ENCODE results near the gene C16orf92.
"Not testable (repeated sequence)": the region's sequence is repeated elsewhere in the genome, so short reads cannot be mapped to it uniquely, and the experiment has no call there.

C16orf92 gene

DNA sequence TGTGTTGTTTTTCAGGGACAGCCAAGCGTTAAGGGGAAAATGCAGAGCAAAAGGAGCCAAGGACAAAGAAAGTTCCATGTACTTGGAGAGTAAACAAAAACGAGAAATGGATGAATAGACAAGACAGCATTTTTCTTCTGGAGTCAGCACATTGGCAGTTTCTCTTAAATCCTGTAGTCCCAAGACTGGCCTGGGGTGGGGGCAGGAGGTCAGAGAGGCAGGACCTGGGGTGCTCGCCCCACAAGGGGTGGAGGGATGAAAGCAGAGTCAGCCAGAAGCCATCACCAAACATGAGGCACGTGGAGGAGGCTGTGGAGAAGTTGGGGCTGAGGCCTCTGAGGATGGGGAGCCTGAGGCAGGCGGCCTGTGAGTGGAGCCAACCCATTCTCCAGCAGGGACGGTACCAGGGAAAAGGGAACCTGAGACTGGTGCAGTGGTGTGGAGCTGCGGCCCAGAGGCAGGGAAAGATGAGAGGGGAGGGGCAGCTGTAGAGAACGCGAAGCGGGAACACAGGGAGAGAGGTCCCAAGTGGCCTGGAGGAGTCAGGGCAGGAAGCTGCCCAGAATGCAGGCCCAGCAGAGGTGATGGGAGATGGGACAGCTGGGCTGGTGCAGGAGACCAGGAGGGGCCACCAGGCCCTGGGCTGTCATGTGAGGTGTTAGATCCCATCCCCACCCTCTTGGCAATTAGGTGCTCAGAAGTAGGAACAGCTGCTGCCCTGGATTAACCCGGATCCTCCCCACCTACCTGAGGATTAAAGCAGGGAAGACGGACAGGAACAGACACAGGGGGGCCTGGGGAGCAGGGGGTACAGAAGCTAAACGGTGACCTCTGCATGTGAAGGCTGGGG is 4.8 kb downstream of the C16orf92 start:
- DNase-seq (ENCODE audit: low read depth in 2 of 2): no peak

DNA sequence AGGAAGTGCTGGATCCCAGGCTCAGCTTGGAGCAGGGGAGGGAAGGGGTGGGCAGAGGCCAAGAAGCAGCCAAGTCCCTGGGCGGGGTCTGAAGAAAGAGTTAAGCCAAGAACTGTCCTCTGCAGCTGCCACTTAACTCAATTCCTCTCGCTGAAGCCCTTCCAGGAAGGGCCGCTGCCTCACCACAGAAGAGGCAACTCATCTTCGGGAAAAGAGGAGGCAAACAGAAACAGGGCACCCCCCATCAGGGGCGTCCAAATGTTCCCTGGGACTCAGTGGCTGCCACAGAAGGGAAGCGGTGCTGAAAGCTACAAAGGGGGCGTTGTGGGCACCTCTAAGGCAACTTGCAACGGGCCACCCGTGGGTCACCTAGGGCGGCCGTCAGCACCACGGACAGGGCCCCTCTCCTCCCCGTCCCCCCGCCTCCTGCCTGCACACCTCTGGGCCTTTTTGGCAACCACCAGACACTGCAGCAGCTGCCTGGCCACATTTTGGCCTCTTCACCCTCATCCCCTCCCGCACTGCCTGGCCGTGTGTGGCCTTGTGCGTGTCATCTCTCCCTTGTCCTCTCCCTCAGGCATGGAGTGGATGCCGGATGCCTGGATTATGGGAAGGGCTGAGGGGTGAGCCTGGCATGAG is 5.6 kb downstream of the C16orf92 start:
- no peak for DNase-seq (ENCODE audit: low read depth in 2 of 2)

DNA sequence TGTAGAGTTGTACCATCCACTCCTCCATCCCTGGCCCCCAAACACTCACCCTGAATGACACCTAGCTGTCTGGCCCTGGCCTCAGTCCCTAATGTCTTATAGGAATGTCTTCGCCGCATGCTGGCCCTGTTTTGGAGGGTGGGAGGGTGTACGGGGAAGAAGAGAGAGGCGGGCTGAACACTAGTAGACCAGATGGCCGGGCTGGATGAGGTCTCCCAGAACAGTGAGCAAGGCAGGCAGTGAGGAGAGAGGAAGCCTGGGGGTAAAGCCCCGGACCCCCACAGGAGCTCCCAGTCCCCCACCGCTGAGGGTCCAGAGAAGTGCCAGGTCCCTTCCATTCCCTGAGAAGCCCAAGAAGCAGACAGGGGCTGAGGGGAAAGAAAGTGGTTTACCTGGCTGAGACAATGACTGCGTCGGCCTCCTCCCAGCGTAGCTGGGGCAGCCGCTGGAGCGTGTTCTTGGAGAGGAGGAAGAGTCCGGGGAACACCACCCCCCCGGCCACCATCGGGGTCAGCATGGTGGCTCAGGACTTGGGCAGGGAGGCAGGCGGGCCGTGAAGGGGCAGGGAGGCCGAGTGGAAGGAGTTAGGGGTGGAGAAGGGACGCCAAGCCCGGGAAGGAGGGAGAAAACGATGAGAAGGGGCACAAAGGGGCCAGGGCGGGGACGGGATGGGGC is 7.2 kb downstream of the C16orf92 start:
- DNase-seq (ENCODE audit: low read depth in 2 of 2): no peak

DNA sequence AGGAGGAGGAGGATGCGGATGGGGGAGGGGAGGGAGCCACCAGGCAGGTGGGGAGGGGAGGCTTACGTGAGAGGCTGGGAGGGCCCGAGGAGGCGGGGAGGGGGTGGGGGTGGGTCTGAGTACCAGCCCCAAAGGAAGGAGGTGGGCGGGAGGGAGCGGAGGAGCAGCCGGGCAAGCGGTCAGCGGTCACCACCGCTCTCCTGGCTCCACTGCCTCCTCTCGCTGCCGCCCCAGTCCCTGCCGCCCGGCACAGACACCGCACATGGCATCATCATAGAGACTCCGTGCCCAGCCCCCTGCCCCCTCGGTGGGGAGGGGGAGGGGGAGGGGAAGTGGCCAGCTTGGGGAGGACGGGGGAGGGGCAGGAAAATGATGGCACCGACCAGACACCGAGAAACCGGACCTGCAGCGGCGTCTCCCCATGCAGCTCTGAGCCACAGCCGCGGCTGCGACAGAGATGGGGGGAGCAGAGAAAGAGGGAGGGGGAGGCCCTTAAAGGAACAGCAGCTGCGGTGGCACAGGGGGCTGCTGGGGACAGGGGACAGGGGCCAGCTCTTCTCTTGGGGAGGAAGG is 7.9 kb downstream of the C16orf92 start, which contains the start of gene TLCD3B:
TSS of gene TLCD3B (minus strand) at position 431 of the 573 bp plus-strand sequence. CDS start 744 bp downstream, outside the sequence.
- no peak for DNase-seq (ENCODE audit: low read depth in 2 of 2)

DNA sequence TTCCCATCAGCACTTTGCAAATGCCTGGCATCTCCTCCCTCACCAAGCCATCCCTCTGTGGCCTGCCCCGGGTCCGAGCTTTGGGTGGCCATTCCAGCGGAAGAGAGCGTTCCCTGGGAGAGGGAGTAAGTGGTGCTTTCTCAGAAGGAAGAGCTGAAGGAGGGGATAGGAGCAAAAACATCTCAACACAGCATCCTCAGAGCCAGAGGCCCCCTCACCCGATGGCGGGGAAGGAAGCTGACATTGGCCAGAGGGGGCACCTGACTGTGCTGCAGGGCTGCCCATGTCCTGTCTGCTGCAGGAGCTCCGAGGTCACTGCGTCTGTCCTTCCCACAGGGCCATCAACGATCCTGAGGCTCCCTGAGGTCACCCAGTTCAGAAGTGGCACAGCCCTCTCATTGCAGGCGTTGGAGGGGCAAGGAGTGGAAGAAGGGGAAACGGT is 8.5 kb downstream of the C16orf92 start:
- no peak for DNase-seq (ENCODE audit: low read depth in 2 of 2)

DNA sequence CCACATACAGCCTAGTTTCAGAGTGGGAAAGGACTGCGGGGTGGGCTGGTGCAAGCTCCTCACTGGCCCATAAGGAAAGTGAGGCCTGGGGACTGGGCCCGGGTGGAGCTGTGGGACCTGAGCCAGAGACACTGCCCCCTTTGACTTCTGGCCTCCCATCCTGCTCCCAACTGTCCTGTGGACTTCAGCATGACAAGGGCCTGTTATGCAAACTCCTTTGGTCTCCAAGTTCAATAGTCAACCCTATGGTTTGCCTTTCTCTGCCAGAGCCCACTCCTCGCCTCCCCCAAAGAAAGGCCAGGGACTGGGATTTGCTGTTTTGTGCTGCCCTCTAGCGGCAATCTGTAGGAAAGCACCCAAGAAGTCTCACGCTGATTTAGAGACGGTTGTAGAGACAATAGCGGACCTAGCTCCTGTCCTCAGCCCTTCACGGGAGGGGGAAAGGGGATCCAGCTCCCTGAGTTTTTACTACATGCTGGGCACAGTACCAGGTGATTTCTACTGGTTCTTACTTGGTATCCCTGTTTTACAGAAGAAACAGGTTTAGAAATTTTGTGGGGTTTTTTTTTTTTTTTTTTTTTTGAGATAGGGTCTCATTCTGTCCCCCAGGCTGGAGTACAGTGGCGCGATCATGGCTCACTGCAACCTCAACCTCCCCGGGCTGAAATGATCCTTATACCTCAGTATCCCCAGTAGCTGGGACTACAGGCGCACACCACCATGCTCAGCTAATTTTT is 9.3 kb downstream of the C16orf92 start:
- peak in 1 of 2 donors; percentile 33 for DNase-seq (ENCODE audit: low read depth in 2 of 2)

DNA sequence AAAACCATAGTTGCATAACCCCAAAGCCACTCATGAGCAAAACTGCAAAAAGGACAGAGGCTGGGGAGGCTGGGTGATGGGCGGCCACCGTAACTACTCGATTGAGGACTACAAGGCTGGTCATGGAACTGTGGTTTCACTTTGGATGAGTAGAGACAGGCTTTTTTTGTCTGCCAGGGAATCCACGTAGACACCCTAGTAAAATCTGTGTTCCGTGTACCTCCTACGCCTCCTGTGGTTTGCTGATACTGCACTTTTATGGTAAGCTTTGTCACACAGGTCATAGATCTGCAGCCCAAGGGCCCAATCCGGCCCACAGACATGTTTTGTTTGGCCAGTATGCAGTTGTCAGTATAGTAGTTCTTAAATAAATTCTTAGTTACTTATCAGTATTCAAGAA is 10.3 kb downstream of the C16orf92 start:
- no peak for DNase-seq (ENCODE audit: low read depth in 2 of 2)

DNA sequence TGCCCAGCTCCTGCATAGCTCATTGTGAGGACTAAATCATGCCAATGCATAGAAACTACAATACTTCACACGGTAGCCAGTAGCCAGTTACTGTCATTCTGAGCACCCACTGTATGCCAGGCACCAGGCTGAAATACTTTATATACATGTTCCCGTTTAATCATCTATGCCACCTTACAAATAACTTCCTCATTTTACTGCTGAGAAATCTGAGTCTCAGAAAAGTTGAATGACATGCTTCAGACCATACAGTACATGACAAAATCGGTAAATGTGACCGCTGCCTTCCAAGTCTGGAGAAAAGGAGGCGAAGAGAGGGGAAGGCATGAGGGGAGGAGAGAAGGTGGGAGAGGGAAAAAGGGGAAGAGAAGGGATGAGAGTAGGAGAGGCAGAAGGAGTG is 17.2 kb downstream of the C16orf92 start:
- no peak for DNase-seq (ENCODE audit: low read depth in 2 of 2)

DNA sequence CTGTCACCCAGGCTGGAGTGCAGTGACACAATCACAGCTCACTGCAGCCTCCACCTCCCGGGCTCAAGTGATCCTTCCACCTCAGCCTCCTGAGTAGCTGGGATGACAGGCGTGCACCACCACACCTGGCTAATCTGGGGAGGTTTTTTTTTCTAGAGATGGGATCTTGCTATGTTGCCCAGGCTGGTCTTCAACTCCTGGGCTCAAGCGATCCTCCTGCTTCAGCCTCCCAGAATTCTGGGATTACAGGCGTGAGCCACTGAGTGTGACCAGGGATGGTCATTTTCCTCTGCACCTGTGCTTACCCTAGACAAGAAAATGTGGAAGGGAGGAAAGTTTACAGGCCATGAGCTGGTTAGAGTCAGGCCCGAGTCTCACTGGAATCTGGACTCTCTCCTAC is 17.7 kb downstream of the C16orf92 start:
- not testable (repeated sequence) for DNase-seq (ENCODE audit: low read depth in 2 of 2)

DNA sequence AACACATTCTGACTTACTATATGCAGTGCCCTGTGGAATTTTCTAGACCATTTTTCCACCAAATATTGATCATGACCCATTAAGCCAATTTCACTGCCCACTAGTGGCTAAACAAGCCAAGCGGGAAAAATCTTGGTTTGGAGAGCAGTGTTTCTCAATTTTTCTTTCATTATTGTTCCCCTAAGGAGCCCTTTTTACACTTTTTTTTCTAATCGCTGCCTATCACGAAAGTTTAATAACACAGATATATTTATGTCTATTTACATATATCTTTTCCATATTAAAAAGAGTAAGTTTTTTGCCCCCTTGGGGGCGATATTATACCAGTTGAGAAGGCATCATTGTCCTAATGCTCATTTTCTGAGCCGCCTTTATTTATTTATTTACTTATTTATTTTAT is 18.8 kb downstream of the C16orf92 start:
- DNase-seq (ENCODE audit: low read depth in 2 of 2): no peak

DNA sequence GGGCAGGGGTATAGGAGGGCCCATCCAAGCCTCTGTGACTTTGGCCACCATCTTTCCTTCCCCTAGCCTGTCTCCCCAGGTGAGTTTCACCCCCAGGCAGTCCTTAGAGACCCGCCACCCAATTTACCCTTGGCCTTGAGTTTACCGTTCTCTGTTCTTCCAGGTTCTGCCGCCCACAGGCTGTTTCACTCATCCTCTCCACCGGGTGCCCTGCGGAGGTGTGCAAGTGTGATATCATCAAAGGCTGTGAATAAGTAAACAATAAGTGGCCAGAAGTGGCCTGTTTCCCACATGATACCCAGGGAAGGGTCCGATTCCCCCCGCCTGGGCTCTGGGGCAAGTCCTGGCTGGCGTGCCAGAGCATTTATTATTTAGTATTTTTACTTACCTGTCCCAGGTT is 23.2 kb downstream of the C16orf92 start:
- no peak for DNase-seq (ENCODE audit: low read depth in 2 of 2)

DNA sequence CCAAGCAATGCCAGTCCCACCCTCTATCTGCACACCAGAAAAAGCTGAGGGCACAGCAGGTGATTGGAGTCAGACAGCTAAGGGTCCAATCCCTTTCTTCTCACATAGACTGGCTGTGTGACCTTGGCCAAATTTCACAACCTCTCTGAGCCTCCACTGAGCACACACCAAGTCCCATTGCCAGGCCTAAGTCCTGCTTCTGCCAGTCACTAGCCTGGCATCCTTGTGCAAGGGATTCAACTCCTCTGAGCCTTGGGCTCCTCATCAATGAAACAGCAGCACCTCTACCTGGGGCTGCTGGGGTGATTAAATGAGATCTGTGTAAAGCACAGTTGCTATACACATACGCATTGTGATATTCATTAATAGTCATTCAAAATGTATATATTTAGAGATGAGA is 23.6 kb downstream of the C16orf92 start:
- DNase-seq (ENCODE audit: low read depth in 2 of 2): no peak

DNA sequence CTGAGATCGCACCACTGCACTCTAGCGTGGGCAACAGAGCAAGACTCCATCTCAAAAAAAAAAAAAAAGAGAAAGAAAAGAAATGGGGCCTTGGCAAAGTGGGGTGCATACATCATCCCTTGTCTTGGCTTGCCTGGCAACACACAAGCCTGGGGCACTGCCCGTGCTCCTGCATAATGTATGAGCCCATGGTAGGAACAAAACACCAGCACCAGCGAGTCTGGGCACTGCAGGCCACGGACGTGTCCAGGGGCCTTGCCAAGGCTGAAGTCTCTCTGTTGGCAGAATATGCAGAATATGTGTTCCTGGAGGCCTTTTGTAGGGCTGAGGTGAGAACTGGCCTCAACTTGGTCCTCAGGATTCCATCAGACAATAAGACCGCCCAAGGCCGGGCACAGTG is 26.9 kb downstream of the C16orf92 start:
- DNase-seq (ENCODE audit: low read depth in 2 of 2): no peak

DNA sequence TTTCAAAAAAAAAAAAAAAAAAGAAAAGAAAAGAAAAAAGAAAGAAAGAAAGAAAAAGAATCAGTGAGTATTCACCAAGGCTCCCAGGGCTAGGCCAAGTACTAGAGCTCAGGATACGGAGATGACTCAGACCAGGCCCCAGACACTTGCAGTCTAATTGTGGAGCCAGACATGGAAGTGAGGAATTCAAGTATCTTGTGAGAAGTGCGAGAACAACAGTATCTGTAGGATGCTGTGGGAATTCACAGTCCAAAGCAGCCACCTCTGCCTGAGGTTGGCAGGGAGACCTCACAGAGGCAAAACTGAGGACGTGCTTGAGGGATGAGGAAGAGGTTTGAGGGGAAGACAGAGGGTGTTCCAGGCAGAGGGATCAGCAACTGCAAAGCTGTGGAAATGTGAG is 28.5 kb downstream of the C16orf92 start:
- DNase-seq (ENCODE audit: low read depth in 2 of 2): no peak

DNA sequence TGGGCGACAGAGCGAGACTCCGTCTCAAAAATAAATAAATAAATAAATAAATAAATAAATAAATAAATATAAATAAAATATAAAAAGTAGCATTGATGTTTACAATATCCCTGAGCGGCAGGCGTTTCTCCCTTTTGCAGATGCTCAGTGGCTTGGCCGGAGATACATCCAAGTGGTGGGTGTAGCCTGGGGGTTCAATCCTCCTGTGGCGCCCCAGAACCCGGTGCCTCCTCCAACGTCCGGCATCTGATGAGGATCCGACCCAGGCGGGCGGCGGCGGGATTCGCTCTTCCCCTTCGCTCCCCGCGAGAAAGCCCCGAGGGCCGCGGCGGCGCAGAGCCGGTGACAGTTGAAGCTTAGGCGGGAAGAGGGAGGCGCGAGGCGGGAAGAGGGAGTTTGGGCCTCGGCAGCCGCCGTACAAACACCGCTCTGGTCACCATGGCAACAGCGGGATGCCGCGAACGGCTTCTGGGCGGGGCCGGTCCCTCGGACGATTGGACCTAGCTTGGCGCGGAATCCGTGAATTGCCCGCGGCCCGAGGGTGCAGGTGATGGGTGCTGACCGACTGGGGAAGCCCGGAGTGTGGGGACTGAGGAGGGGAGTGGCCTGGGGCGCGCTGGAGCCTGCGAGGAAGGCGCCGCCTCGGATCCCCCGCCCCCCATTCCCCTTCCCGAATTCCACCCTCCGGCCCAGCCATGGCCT is 29.8 kb downstream of the C16orf92 start:
- peak; percentile 83 to 84 for DNase-seq (ENCODE audit: low read depth in 2 of 2)

DNA sequence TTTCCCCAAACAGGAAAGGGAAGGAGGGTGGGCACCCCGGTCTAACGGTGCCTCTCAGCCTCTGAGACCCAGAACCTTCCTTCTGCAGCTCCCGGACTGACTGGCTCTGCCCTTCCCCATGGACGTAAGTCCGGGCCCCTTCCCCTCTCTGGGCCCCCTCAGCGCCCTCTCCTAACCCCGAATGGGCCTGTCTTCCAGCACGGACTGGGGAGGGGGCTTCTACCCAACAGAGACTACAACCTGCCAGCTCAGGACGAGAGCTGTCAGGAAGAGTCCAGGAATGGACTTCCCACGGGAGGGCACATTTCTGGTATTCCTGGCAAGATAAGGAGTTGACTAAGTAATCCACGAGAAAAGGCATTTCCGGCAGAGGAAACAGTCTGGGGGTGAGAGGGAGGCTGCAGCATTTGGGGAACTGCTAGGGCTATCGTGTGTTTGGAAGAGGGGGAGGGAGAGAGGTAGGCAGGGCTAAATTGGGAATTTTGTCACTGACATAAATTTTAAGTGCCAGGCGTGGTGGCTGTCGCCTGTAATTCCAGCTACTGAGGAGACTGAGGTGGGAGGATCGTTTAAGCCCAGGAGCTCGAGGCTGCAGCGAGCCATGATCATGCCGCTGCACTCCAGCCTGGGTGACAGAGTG is 30.5 kb downstream of the C16orf92 start:
- no peak for DNase-seq (ENCODE audit: low read depth in 2 of 2)

DNA sequence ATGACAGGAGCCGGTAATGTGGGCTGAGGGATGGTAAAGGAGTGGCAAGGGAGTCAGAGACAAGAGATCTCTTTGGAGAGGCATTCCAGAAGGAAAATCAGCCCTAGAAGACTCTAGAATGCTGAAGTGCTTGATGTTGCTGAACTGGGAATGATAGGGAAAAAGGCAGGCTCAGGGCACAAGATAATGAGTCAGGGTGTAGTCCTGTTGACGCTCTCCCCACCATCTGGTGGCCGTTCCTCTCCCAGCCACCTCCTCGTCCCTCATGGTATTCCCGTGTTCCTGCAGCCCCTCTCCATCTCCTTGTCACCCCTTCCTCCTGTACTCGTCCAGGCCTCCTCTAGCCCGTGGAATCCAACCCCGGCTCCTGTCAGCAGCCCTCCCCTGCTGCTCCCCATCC is 31.5 kb downstream of the C16orf92 start:
- no peak for DNase-seq (ENCODE audit: low read depth in 2 of 2)

DNA sequence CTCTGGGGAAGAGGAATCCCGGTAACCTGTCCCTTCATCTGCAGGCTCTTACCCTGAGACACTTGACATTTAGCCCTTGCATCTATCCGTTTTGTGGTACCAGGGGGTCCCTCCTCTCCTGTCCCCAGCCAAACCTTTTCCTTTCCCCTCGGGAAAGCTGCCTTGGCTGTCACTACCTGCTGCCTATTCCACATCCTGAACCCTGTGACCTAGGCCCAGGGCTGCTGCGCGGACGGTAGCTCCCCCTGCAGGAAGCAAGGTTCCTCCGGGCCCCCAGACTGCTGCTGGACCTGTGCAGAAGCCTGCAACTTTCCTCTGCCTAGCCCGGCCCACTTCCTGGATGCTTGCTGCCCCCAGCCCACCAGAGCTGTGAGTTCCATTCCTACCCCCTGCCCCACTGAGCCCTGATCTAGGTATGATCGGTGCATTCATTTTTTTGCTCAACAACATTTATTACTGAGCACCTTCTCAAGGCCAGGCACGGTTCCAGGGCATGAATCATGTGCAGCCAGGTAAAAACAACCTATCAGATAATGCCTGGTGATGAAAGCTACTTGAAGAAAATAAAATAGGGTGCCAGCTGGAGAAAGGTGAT is 32.1 kb downstream of the C16orf92 start:
- no peak for DNase-seq (ENCODE audit: low read depth in 2 of 2)

DNA sequence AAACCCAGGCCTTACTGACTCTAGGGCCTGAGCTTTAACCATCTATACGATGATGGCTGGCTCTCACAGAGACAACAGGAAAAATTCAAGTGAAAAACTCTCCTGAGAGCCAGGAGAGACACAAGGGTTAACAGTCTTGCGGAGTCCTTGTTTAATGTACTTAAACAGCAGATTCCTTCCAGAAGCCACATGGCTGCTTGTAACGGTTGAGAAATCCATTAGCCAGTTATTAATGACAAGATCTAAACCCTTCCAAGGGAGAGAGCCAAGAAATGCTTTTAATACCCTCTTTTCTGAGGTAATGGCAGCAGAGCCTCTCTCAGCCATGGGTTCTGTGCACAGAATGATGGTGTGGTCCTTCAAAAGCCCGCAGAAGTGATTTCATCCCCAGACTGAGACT is 37.3 kb downstream of the C16orf92 start:
- no peak for DNase-seq (ENCODE audit: low read depth in 2 of 2)
